HPDE6-E6E7 (cell line): Measurements from ENCODE around the gene NUP62.

Experiments used
- DNase-seq: peaks from one replicate; pipeline ENCODE4 v3.0.0; 2011; ENCODE audit warnings: missing footprints; ENCODE audit errors: extremely low spot score

Gene NUP62

GRCh38 chr19:49904136-49904535, 25.2 kb downstream of the NUP62 start:
- DNase-seq = no peak

- DNase-seq = no peak
Measured at GRCh38 chr19:49896863-49897621, 32.3 kb downstream of the NUP62 start, which contains the start of gene IL4I1. Gene IL4I1 (minus strand): TSS chr19:49896887. CDS start chr19:49896160, 727 bp downstream.

GRCh38 chr19:49895566-49896297, 33.6 kb downstream of the NUP62 start:
- no peak for DNase-seq

GRCh38 chr19:49894879-49895565, 34.3 kb downstream of the NUP62 start:
- DNase-seq = no peak

GRCh38 chr19:49894011-49894664, 35.2 kb downstream of the NUP62 start:
- DNase-seq = no peak

- no peak for DNase-seq
Measured at GRCh38 chr19:49892716-49893115, 36.6 kb downstream of the NUP62 start.

- no peak for DNase-seq
Measured at GRCh38 chr19:49891393-49891792, 37.9 kb downstream of the NUP62 start.

GRCh38 chr19:49890349-49891311, 38.7 kb downstream of the NUP62 start:
- DNase-seq = no peak

- DNase-seq = no peak
Measured at GRCh38 chr19:49889687-49890348, 39.5 kb downstream of the NUP62 start.

GRCh38 chr19:49889038-49889686, 40.1 kb downstream of the NUP62 start:
- no peak for DNase-seq

GRCh38 chr19:49888510-49888824, 40.8 kb downstream of the NUP62 start:
- no peak for DNase-seq

- no peak for DNase-seq
Measured at GRCh38 chr19:49887665-49888509, 41.4 kb downstream of the NUP62 start.

- no peak for DNase-seq
Measured at GRCh38 chr19:49887037-49887664, 42.2 kb downstream of the NUP62 start.

- no peak for DNase-seq
Measured at GRCh38 chr19:49884760-49885159, 44.5 kb downstream of the NUP62 start.

GRCh38 chr19:49884109-49884508, 45.2 kb downstream of the NUP62 start:
- no peak for DNase-seq

- no peak for DNase-seq
Measured at GRCh38 chr19:49883094-49883493, 46.2 kb downstream of the NUP62 start.

GRCh38 chr19:49882643-49883042, 46.7 kb downstream of the NUP62 start:
- DNase-seq = no peak

- DNase-seq = no peak
Measured at GRCh38 chr19:49881672-49882394, 47.5 kb downstream of the NUP62 start.
